GM12892 (cell line): Measurements from ENCODE around the gene F2RL3.

ENCODE experiments used
- POLR2A ChIP-seq: IDR thresholded peaks from 2 replicates; pipeline ENCODE4 v1.6.1; 2011; ENCODE audit warnings: low read depth, low read length, control low read depth
- POLR2AphosphoS5 ChIP-seq: IDR thresholded peaks from 2 replicates; pipeline ENCODE4 v1.6.1; 2011; ENCODE audit warnings: low read depth, low read length, control low read depth
- TAF1 ChIP-seq: IDR thresholded peaks from 2 replicates; pipeline ENCODE4 v1.6.1; 2011; ENCODE audit warnings: low read depth, mild to moderate bottlenecking, control low read depth, low read length, borderline replicate concordance

GRCh38 chr19:16886305-16886880 lies 2.4 kb upstream of the F2RL3 start:
- no peak for TF ChIP-seq POLR2A
- TF ChIP-seq POLR2AphosphoS5 = no peak
- no peak for TF ChIP-seq TAF1
